Measurements from ENCODE around the gene RNF31. TPM values are rescaled to one million over a fixed set of nuclear protein-coding genes. Genes with fewer than 3 reads are reported as not detected.
A peak's percentile ranks its signal among the peaks of the same experiment; 100 is the strongest.

RNF31 gene
- total and polyA plus RNA-seq, 2 of the 13 experiments (the other 11 are each of a cell fraction or from before 2014, with no cell fraction given), result 48.2 to 86.8 TPM

DNA sequence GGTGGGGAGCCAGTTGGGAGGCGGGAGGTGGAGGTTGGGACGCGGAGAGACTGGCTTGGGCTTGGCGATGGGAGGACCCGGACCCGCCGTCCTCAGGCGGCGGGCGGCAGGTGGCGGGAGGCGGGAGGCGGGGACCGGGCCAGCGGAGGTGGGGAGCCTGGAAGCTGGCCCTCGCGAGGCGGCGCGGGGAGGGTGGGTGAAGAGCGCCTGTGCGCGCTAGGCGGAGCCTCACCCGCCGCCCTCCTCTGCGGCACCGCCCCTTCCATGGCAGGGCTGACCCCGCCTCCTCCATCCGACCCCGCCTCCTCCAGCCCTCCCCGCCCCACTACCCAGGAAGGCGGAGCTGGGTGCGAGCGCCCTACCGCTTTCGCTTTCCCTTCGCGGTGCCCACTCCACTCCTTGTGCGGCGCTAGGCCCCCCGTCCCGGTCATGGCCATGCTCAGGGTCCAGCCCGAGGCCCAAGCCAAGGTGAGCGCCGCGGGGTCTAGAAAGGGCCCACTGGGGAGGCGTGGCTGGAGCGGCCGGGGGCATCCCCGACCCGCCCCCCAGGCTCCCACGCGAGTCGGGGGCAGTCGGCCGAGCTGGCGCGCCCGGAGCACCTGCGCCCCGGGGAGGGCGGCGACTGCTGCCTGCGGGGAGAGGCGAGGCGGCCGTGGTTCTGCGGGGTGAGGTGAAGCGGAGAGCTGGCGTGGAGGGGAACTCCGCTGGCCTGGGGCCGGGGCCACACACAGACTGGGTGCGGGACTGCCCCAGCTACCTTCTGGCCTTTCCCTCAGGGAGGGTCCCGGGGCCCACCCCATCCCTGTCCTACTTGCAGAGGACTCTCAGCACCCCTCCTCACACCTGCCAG is 11.2 kb upstream of the RNF31 start, which contains the start of gene PSME1 (continued):
- peak; percentile 92 for TF ChIP-seq ZNF142 (CRISPR knock-in tag; IDR thresholded peaks at IDR 0.05)
- TF ChIP-seq ZNF256 (CRISPR knock-in tag; conservative IDR thresholded peaks at IDR 0.05), result peak; percentile 43; the same call in 1 of the 2 replicates
- no peak; the same call in 1 of the 2 replicates for TF ChIP-seq ZHX2 (IDR thresholded peaks at IDR 0.05; ENCODE audit: low read depth)
- 0 out of 2 replicates have a peak, but pooled peaks have one; percentile 89 for TF ChIP-seq ZHX2 (CRISPR knock-in tag; IDR thresholded peaks at IDR 0.05; ENCODE audit: borderline replicate concordance)
- no peak for TF ChIP-seq SRSF4 (IDR thresholded peaks at IDR 0.05; ENCODE audit: low read depth, low read length, poor library complexity, severe bottlenecking)
- peak; percentile 72 for TF ChIP-seq ZNF691 (CRISPR knock-in tag; IDR thresholded peaks at IDR 0.05; ENCODE audit: borderline replicate concordance, low read depth)
- peak; percentile 76 for TF ChIP-seq PAXIP1 (CRISPR knock-in tag; conservative IDR thresholded peaks at IDR 0.05)
- TF ChIP-seq RFXAP (CRISPR knock-in tag; IDR thresholded peaks at IDR 0.05; ENCODE audit: borderline replicate concordance), result peak; percentile 83; the same call in 1 of the 2 replicates
- peak; percentile 90 for TF ChIP-seq SRSF1 (optimal IDR thresholded peaks at IDR 0.05; ENCODE audit: low read depth, low read length)
- no peak for TF ChIP-seq U2AF2 (IDR thresholded peaks at IDR 0.05; ENCODE audit: low read depth, low read length)

All from HepG2 (cell line).